KOPT-K1 (cell line): ENCODE measurements around the gene NSUN4.

Experiments
- H3K27ac ChIP-seq: fragments of 200-600 bp; sonication (generic); 2 replicates; pipeline ENCODE4 v1.5.1; 2016; ENCODE audit warnings: antibody characterized with exemption, mild to moderate bottlenecking, low read depth, low read length; ENCODE audit not compliant: poor library complexity, severe bottlenecking
- H3K36me3 ChIP-seq: fragments of 200-600 bp; sonication (generic); 2 replicates; pipeline ENCODE4 v1.5.1; 2017; ENCODE audit warnings: antibody characterized with exemption, mild to moderate bottlenecking, low read length, moderate library complexity; ENCODE audit not compliant: insufficient read depth
- H3K9me3 ChIP-seq: fragments of 200-600 bp; sonication (generic); 2 replicates; pipeline ENCODE4 v1.5.1; 2017; ENCODE audit warnings: antibody characterized with exemption, low read length, mild to moderate bottlenecking; ENCODE audit not compliant: insufficient read depth, poor library complexity, severe bottlenecking

Gene NSUN4

GRCh38 chr1:46404482-46405196 lies 64.0 kb downstream of the NSUN4 start:
- H3K27ac ChIP-seq: no peak overlapping the region
- no peaks in the 10 kb centered on the region for H3K9me3 ChIP-seq
- H3K36me3 ChIP-seq: peaks cover 12% of the 10 kb centered on the region; the same call in 1 of the 2 replicates

- H3K36me3 ChIP-seq: peaks cover 12% of the 10 kb centered on the region; the same call in 1 of the 2 replicates
- no peak overlapping the region for H3K27ac ChIP-seq
- H3K9me3 ChIP-seq: no peaks in the 10 kb centered on the region
Observed at GRCh38 chr1:46405197-46405555, 64.6 kb downstream of the NSUN4 start.

- Histone ChIP-seq H3K9me3 (no peaks in the 10 kb centered on the region), H3K27ac (no peak overlapping the region), H3K36me3 (peaks cover 12% of the 10 kb centered on the region; the same call in 1 of the 2 replicates)
Observed at GRCh38 chr1:46405724-46406123, 65.1 kb downstream of the NSUN4 start.

- H3K27ac ChIP-seq: no peak overlapping the region
- peaks cover 12% of the 10 kb centered on the region; the same call in 1 of the 2 replicates for H3K36me3 ChIP-seq
- no peaks in the 10 kb centered on the region for H3K9me3 ChIP-seq
Observed at GRCh38 chr1:46406881-46407608, 66.4 kb downstream of the NSUN4 start.

GRCh38 chr1:46407636-46408035 lies 67.0 kb downstream of the NSUN4 start:
- Histone ChIP-seq H3K27ac (no peak overlapping the region), H3K36me3 (peaks cover 12% of the 10 kb centered on the region; the same call in 1 of the 2 replicates), H3K9me3 (no peaks in the 10 kb centered on the region)

- Histone ChIP-seq H3K9me3 (no peaks in the 10 kb centered on the region), H3K36me3 (peaks cover 12% of the 10 kb centered on the region; the same call in 1 of the 2 replicates), H3K27ac (no peak overlapping the region)
Observed at GRCh38 chr1:46408356-46409062, 67.9 kb downstream of the NSUN4 start.

GRCh38 chr1:46409063-46409372 lies 68.4 kb downstream of the NSUN4 start:
- H3K9me3 ChIP-seq: no peaks in the 10 kb centered on the region
- H3K36me3 ChIP-seq: peaks cover 12% of the 10 kb centered on the region; the same call in 1 of the 2 replicates
- H3K27ac ChIP-seq: no peak overlapping the region

- Histone ChIP-seq H3K9me3 (no peaks in the 10 kb centered on the region), H3K36me3 (peaks cover 12% of the 10 kb centered on the region; the same call in 1 of the 2 replicates), H3K27ac (no peak overlapping the region)
Observed at GRCh38 chr1:46410156-46411009, 69.8 kb downstream of the NSUN4 start.

- Histone ChIP-seq H3K27ac (no peak overlapping the region), H3K9me3 (no peaks in the 10 kb centered on the region), H3K36me3 (peaks cover 12% of the 10 kb centered on the region; the same call in 1 of the 2 replicates)
Observed at GRCh38 chr1:46411010-46411405, 70.4 kb downstream of the NSUN4 start.
